Endothelial cell of umbilical vein (primary cell): ENCODE measurements around the gene DMBX1. TPM values are rescaled to one million over a fixed set of nuclear protein-coding genes. Genes with fewer than 3 reads are reported as not detected.

Experiments
- BruUV-seq: library from RNA; stranded (reverse); fragments of 400-500 nt; replicated peaks from 2 replicates; lab custom pipeline; 2021; lab: Mats Ljungman, UMichigan
- CTCF ChIA-PET: fragments of 300-600, 350-600 bp; sonication (Branson Sonifier 250); formaldehyde crosslinking; loops from one replicate; lab custom pipeline; 2021; ENCODE audit warnings: antibody characterized with exemption, inconsistent platforms; lab: Charles Lee
- POLR2A ChIA-PET: fragments of 300-600, 350-600 bp; sonication (Branson Sonifier 250); formaldehyde crosslinking; loops from one replicate; lab custom pipeline; 2021; ENCODE audit warnings: antibody characterized with exemption, inconsistent platforms; lab: Charles Lee
- DNase-seq: peaks from one replicate; pipeline ENCODE4 v3.0.0-alpha.2; 2011; ENCODE audit warnings: low read depth, low spot score
- FAIRE-seq: peaks from 2 replicates; lab custom pipeline; 2011; peaks lifted over from hg19 to GRCh38; lab: Jason Lieb, UNC
- H2AFZ ChIP-seq: 2 replicates; pipeline ENCODE4 v1.6.0; 2012; ENCODE audit warnings: low read depth, low read length, control low read depth, inconsistent platforms
- H3K27ac ChIP-seq: 2 replicates; pipeline ENCODE4 v1.5.1; 2011; ENCODE audit warnings: low read depth, mild to moderate bottlenecking, control low read depth, low read length, moderate library complexity; ENCODE audit not compliant: insufficient read depth
- H3K27me3 ChIP-seq, 2 experiments: 2 replicates each; pipeline versions ENCODE4 v1.6.0 to v1.6.1; 2011; ENCODE audit warnings: low read length in 2 of 2, mixed read lengths in 1 of 2; ENCODE audit not compliant: control insufficient read depth in 2 of 2, insufficient read depth in 2 of 2
- H3K36me3 ChIP-seq, 2 experiments: 2 replicates in 1 of 2; 3 replicates in 1 of 2; pipeline ENCODE4 v1.5.1; 2011; ENCODE audit warnings: low read length in 2 of 2, mild to moderate bottlenecking in 1 of 2, moderate library complexity in 1 of 2; ENCODE audit not compliant: control insufficient read depth in 2 of 2, insufficient read depth in 2 of 2; ENCODE audit errors: extremely low read depth in 1 of 2
- H3K4me1 ChIP-seq: 3 replicates; pipeline ENCODE4 v1.5.1; 2011; ENCODE audit warnings: mild to moderate bottlenecking, low read length; ENCODE audit not compliant: control insufficient read depth, insufficient read depth; ENCODE audit errors: extremely low read depth
- H3K4me2 ChIP-seq: 2 replicates; pipeline ENCODE4 v1.6.1; 2011; ENCODE audit warnings: low read length, control low read depth, mixed read lengths; ENCODE audit not compliant: insufficient read depth
- H3K4me3 ChIP-seq, 3 experiments: fragments of 200-600 bp in 1 of 3; sonication (generic), shearing (Covaris generic) in 1 of 3; replicated peaks in 1 of 3; 2 replicates each; pipeline ENCODE4 v1.5.1; 2011 to 2016; ENCODE audit warnings: control low read depth in 3 of 3, low read length in 3 of 3, mild to moderate bottlenecking in 2 of 3, inconsistent platforms in 1 of 3, low read depth in 1 of 3, moderate library complexity in 1 of 3; ENCODE audit not compliant: insufficient read depth in 1 of 3
- H3K79me2 ChIP-seq: 2 replicates; pipeline ENCODE4 v1.6.0; 2012; ENCODE audit warnings: low read length, inconsistent platforms; ENCODE audit not compliant: control insufficient read depth, insufficient read depth
- H3K9ac ChIP-seq: replicated peaks from 2 replicates; pipeline ENCODE3; 2011; ENCODE audit warnings: low read length, control low read depth; ENCODE audit not compliant: insufficient read depth; ENCODE audit errors: extremely low read depth
- H3K9me1 ChIP-seq: replicated peaks from 3 replicates; pipeline ENCODE4 v1.6.0; 2011; ENCODE audit warnings: mild to moderate bottlenecking, low read length; ENCODE audit not compliant: control insufficient read depth, insufficient read depth; ENCODE audit errors: extremely low read depth
- H3K9me3 ChIP-seq: replicated peaks from 2 replicates; pipeline ENCODE4 v1.5.1; 2012; ENCODE audit warnings: low read length, inconsistent platforms; ENCODE audit not compliant: control insufficient read depth, insufficient read depth
- H4K20me1 ChIP-seq: replicated peaks from 2 replicates; pipeline ENCODE3; 2011; ENCODE audit warnings: mild to moderate bottlenecking, low read length; ENCODE audit not compliant: control insufficient read depth, insufficient read depth; ENCODE audit errors: extremely low read depth
- EZH2 ChIP-seq: IDR thresholded peaks from 2 replicates; pipeline ENCODE4 v1.6.1; 2012; ENCODE audit warnings: borderline replicate concordance, low read depth, mild to moderate bottlenecking, moderate library complexity, low read length, inconsistent platforms; ENCODE audit not compliant: severe bottlenecking
- FOS ChIP-seq: IDR thresholded peaks from 2 replicates; pipeline ENCODE4 v1.6.1; 2011; ENCODE audit warnings: mild to moderate bottlenecking, low read length, moderate library complexity, borderline replicate concordance; ENCODE audit not compliant: insufficient read depth
- GATA2 ChIP-seq: IDR thresholded peaks from 2 replicates; pipeline ENCODE4 v1.7.0; 2011; ENCODE audit warnings: low read depth, mild to moderate bottlenecking, moderate library complexity, mixed read lengths, low read length; ENCODE audit not compliant: insufficient read length, insufficient read depth
- JUN ChIP-seq: IDR thresholded peaks from 2 replicates; pipeline ENCODE4 v1.6.1; 2011; ENCODE audit warnings: borderline replicate concordance, low read depth; ENCODE audit not compliant: insufficient read length, insufficient read depth
- MYC ChIP-seq: IDR thresholded peaks from one replicate; pipeline ENCODE4 v1.6.1; 2011; ENCODE audit warnings: mild to moderate bottlenecking, low read depth, low read length
- POLR2A ChIP-seq: IDR thresholded peaks from 2 replicates; pipeline ENCODE4 v1.6.1; 2012; ENCODE audit warnings: low read depth, mild to moderate bottlenecking, control low read depth, low read length
- POLR2AphosphoS5 ChIP-seq: IDR thresholded peaks from 2 replicates; pipeline ENCODE4 v1.6.1; 2012; ENCODE audit warnings: low read depth, mild to moderate bottlenecking, control low read depth, low read length, moderate library complexity; ENCODE audit not compliant: insufficient read depth
- dilution Hi-C: fragments of 300-500 bp; cut with MboI; formaldehyde crosslinking; loops from one replicate; pipeline ENCODE4 v1.15.0; 2019; ENCODE audit warnings: low sequenced_read_pairs; ENCODE audit not compliant: extremely low pct_ligation_motif_present
- intact Hi-C: fragments of 100-400 bp; cut with micrococcal nuclease; formaldehyde crosslinking; loops from one replicate; pipeline ENCODE4 v1.10.0; 2022
- polyA plus RNA-seq, 4 experiments: library from polyadenylated mRNA; depleted of rRNA in 3 of 4; stranded (reverse) in 3 of 4; unstranded in 1 of 4; fragments of >200 nt; gene quantifications; 2 replicates each; pipeline versions ENCODE4 v1.2.1 to v1.2.3, GENCODE V29; 2011 to 2012; ENCODE audit warnings: missing spikeins in 1 of 4
- total RNA-seq: library from RNA; stranded (reverse); gene quantifications from 2 replicates; pipeline ENCODE4 v1.2.3, GENCODE V29; 2021
- TF ChIP-seq, protein P1 (sequence below), 2 donors: IDR thresholded peaks; 1 replicate in 1 of 2; 2 replicates in 1 of 2; pipeline ENCODE4 v1.5.1; 2011; ENCODE audit warnings: low read length in 2 of 2, mild to moderate bottlenecking in 2 of 2, moderate library complexity in 2 of 2, control low read depth in 1 of 2, inconsistent platforms in 1 of 2, low read depth in 1 of 2; ENCODE audit not compliant: insufficient read depth in 1 of 2; ENCODE audit errors: extremely low read depth in 1 of 2
- TF ChIP-seq, protein P2 (sequence below): IDR thresholded peaks from 2 replicates; pipeline ENCODE4 v1.6.1; 2011; ENCODE audit not compliant: insufficient read depth, insufficient read length

Gene DMBX1
- total and polyA plus RNA-seq, 2 donors (not counting 3 experiments of a cell fraction or from before 2014, with no cell fraction given): not detected

DNA sequence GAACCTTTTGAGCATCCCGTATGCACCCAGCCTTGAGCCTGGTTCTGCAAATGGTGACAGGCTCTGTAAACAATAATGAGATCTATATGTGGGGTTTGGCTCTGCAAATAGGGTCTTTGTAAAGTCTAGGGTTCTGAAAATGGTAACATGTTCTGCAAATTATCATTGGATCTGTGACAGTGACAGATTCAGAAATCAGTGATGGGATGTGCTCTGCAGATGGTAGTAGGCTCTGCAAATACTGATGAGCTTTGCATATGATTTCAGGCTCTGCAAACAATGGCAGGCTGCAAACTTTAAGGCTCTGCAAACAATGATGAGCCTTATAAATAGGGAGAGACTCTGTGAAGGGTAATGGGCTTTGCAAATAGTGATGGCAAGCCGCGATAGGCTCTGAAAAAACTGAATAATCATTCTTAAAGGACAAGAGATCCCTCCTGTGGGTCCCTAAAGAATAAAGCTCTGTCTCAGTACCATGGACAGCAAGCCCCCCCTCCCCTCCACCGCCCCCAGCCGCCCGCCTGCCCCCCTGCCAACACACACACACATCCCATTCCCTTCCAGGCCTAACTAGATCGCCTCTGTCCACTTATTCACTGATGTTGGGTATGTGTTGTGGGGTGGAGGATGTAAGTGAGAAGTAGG is 17.7 kb upstream of the DMBX1 start:
- TF ChIP-seq MYC (no peak), JUN (no peak), GATA2 (no peak), POLR2AphosphoS5 (no peak), EZH2 (no peak), POLR2A (no peak), FOS (no peak)
- TF ChIP-seq, protein P1, sequence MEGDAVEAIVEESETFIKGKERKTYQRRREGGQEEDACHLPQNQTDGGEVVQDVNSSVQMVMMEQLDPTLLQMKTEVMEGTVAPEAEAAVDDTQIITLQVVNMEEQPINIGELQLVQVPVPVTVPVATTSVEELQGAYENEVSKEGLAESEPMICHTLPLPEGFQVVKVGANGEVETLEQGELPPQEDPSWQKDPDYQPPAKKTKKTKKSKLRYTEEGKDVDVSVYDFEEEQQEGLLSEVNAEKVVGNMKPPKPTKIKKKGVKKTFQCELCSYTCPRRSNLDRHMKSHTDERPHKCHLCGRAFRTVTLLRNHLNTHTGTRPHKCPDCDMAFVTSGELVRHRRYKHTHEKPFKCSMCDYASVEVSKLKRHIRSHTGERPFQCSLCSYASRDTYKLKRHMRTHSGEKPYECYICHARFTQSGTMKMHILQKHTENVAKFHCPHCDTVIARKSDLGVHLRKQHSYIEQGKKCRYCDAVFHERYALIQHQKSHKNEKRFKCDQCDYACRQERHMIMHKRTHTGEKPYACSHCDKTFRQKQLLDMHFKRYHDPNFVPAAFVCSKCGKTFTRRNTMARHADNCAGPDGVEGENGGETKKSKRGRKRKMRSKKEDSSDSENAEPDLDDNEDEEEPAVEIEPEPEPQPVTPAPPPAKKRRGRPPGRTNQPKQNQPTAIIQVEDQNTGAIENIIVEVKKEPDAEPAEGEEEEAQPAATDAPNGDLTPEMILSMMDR (IDR thresholded peaks at IDR 0.05; ENCODE audit: extremely low read depth in 1 of 2, insufficient read depth in 1 of 2, low read depth in 1 of 2, low read length in 2 of 2): no peak
- TF ChIP-seq, protein P2, sequence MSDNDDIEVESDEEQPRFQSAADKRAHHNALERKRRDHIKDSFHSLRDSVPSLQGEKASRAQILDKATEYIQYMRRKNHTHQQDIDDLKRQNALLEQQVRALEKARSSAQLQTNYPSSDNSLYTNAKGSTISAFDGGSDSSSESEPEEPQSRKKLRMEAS: no peak
- H3K36me3 ChIP-seq: no peaks in the 10 kb centered on the region
- no peak overlapping the region for H3K4me3 ChIP-seq
- no peaks in the 10 kb centered on the region for H3K79me2 ChIP-seq
- no peaks in the 10 kb centered on the region for H4K20me1 ChIP-seq
- DNase-seq (no peak), FAIRE-seq (no peak)
- H3K9me1 ChIP-seq: no peaks in the 10 kb centered on the region
- H3K27me3 ChIP-seq: peaks cover 40 to 48% of the 10 kb centered on the region in 2 experiments
- dilution Hi-C loops: no loop called here
- CTCF ChIA-PET: interaction anchor here (1.0 kb wide), 2 partner anchors 25 to 30 kb away, joined by 3 to 4 read pairs; no protein-coding TSS in a partner anchor
- intact Hi-C loops: loop anchor here (10.0 kb wide), 1 partner anchor 253 kb away; no protein-coding TSS in a partner anchor
- no peak overlapping the region for H3K4me2 ChIP-seq
- H3K9ac ChIP-seq: no peak overlapping the region
- H3K4me1 ChIP-seq: peaks cover 2% of the 10 kb centered on the region
- POLR2A ChIA-PET: no interaction called here
- BruUV-seq: no TSS peak
- H3K27ac ChIP-seq: no peak overlapping the region
- no peaks in the 10 kb centered on the region for H3K9me3 ChIP-seq
- no peak overlapping the region for H2AFZ ChIP-seq
